IPS-18a (cell line): ENCODE results near the gene MAP2K5.

Source experiments
- H3K27ac ChIP-seq: one replicate; pipeline ENCODE4 v1.5.1; 2013; ENCODE audit warnings: low read length
- H3K27me3 ChIP-seq: one replicate; pipeline ENCODE4 v1.6.1; 2013; ENCODE audit warnings: mild to moderate bottlenecking, low read length; ENCODE audit not compliant: control insufficient read depth, insufficient read depth
- H3K36me3 ChIP-seq: one replicate; pipeline ENCODE4 v1.6.1; 2013; ENCODE audit warnings: low read depth, low read length; ENCODE audit not compliant: control insufficient read depth
- H3K4me1 ChIP-seq: one replicate; pipeline ENCODE4 v1.6.1; 2013; ENCODE audit warnings: low read depth, low read length; ENCODE audit not compliant: control insufficient read depth
- H3K4me3 ChIP-seq: one replicate; pipeline ENCODE4 v1.5.1; 2013; ENCODE audit warnings: low read length
- H3K9ac ChIP-seq: one replicate; pipeline ENCODE4 v1.6.1; 2013; ENCODE audit warnings: mild to moderate bottlenecking, low read length, moderate library complexity
- H3K9me3 ChIP-seq: one replicate; pipeline ENCODE4 v1.6.1; 2013; ENCODE audit warnings: low read depth, low read length; ENCODE audit not compliant: control insufficient read depth

Gene MAP2K5

DNA sequence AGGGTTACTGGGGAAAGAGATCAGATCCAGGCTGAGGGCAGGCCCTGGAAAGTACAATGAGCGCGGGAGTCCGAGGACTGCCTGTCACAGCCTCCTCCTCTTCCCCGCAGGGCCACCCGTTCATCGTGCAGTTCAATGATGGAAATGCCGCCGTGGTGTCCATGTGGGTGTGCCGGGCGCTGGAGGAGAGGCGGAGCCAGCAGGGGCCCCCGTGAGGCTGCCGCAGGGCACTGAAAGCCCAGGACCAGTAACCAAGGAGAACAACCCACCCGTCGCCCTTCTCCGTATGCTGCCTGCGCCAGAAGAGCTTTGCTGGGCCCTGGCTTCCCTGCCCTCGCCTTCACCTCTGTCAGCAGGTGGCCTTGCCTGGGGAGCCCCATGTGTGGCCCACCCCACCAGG lies 264.0 kb downstream of the MAP2K5 start:
- Histone ChIP-seq H3K9me3 (no peaks in the 10 kb centered on the region), H3K36me3 (no peaks in the 10 kb centered on the region), H3K9ac (no peak overlapping the region), H3K4me3 (no peak overlapping the region), H3K4me1 (peaks cover 20% of the 10 kb centered on the region), H3K27ac (no peak overlapping the region), H3K27me3 (no peaks in the 10 kb centered on the region)

DNA sequence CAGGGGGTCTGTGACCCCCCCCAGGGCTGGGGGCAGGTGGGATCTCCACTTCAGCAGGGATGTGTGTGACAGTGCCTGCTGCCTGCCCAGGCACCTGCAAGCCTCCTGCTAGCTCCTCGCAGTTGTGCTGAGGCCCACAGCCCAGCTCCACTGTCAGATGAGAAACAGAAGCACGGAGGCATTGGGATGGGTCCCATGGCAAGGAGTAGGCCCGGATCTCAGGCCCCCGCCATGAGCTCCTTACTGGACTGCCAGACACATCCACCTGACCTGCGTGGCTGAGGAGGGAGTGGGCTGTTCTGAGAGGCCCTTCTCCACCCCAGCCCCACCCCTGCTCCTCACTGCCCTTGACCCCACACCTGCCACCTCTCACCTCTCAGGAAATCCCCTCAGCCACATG lies 264.6 kb downstream of the MAP2K5 start:
- Histone ChIP-seq H3K9me3 (no peaks in the 10 kb centered on the region), H3K27me3 (no peaks in the 10 kb centered on the region), H3K4me3 (no peak overlapping the region), H3K36me3 (no peaks in the 10 kb centered on the region), H3K27ac (no peak overlapping the region), H3K4me1 (peaks cover 20% of the 10 kb centered on the region), H3K9ac (no peak overlapping the region)

DNA sequence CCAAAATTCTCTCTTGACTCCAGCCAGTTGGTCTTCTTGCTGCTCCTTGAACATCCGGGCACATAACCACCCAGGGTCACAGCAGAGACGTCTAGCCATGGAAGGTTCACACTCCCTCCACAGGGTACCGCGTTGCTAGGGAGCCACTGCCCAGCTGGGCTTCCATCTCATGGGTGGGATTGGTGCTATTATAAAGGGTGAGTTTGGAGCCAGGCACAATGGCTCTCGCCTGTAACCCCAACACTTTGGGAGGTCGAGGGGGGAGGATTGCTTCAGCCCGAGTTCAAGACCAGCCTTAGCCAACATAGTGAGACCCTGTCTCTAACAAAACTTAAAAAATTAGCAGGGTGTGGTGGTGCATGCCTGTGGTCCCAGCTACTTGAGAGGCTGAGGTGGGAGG lies 265.3 kb downstream of the MAP2K5 start:
- H3K4me3 ChIP-seq: no peak overlapping the region
- H3K27me3 ChIP-seq: no peaks in the 10 kb centered on the region
- H3K4me1 ChIP-seq: peaks cover 20% of the 10 kb centered on the region
- no peaks in the 10 kb centered on the region for H3K9me3 ChIP-seq
- no peaks in the 10 kb centered on the region for H3K36me3 ChIP-seq
- no peak overlapping the region for H3K27ac ChIP-seq
- no peak overlapping the region for H3K9ac ChIP-seq

DNA sequence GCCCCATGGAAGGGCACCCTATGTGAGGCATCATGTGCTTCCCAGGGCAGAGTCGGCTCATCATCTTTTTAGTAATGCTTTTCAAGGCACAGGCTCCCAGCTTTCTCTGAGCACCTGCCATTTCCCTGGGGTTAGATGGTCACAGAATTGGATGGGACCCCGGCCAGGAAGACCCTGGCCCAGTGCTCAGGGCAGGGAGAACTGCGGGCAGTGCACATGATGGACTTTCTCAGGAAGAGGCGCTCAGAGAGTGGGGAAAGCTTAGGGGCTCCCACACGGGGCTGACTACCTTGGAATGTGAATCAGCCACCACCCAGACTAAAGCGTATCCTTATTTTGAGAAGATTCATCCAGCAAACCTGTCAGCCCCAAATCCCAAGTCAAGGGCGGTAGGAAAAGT lies 266.3 kb downstream of the MAP2K5 start:
- Histone ChIP-seq H3K4me3 (no peak overlapping the region), H3K9ac (no peak overlapping the region), H3K4me1 (peaks cover 20% of the 10 kb centered on the region), H3K27me3 (no peaks in the 10 kb centered on the region), H3K36me3 (no peaks in the 10 kb centered on the region), H3K9me3 (no peaks in the 10 kb centered on the region), H3K27ac (no peak overlapping the region)

DNA sequence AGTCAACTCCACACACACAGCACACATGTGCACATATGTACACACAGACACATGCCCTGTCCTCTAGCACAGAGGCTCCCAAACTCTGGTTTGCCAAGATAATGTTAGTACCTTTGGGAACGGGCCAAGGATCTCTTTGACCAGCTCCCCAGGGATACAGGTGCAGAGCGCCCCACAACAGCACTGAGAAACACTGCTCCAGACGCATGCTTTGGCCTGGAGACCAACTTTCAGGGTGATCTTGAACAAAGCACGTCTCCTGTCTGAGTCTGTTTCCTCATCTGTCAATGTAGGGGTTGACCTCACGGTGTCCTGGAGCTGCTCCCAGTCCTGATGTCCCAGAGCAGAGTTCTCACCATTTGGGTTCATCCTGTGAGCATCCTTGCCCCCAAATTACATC lies 266.9 kb downstream of the MAP2K5 start:
- Histone ChIP-seq H3K36me3 (no peaks in the 10 kb centered on the region), H3K4me3 (no peak overlapping the region), H3K9ac (no peak overlapping the region), H3K9me3 (no peaks in the 10 kb centered on the region), H3K27me3 (no peaks in the 10 kb centered on the region), H3K27ac (no peak overlapping the region), H3K4me1 (peaks cover 15% of the 10 kb centered on the region)

DNA sequence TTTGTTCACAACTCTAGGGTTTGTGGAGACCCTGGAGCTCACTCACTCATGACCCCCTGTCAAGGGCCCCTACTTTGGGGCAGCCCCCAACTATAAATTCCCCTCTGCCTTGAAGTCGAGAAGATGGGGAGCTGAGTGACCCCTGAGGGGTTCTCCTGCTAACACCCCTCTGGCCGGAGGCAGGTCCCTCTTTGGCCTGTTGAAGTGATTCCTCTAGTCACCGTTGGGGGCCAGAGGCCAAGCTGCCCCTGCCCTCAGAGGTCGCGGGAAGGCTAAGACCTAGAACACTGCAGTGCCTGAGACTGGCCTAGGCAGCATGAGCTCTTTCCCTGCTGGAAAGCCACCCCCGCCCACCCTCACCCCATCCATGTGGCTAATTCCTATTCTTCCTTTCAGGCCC lies 267.4 kb downstream of the MAP2K5 start:
- H3K36me3 ChIP-seq: no peaks in the 10 kb centered on the region
- H3K9me3 ChIP-seq: no peaks in the 10 kb centered on the region
- H3K27ac ChIP-seq: no peak overlapping the region
- no peak overlapping the region for H3K4me3 ChIP-seq
- peaks cover 10% of the 10 kb centered on the region for H3K4me1 ChIP-seq
- no peaks in the 10 kb centered on the region for H3K27me3 ChIP-seq
- H3K9ac ChIP-seq: no peak overlapping the region

DNA sequence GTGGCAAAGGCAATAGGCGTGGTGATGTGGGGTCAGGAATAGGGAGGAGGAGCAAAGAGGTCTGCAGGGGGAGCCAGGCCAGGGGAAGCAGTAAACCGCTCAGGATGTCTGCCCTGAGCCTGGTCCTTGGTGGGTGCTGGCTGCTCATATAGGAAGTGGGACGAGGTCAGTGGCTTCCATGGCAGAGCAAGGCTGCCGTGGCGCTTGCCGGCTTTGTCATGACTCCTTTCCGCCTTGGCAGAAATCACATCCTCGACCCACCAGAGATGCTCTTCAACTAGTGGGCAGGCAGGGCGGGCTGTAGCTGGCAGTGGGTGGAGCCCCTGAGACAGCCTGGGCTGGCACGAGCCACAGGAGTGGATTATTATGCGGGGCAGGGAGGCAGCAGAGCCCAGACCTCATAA lies 269.7 kb downstream of the MAP2K5 start:
- peaks cover 10% of the 10 kb centered on the region for H3K27me3 ChIP-seq
- no peak overlapping the region for H3K27ac ChIP-seq
- H3K9me3 ChIP-seq: no peaks in the 10 kb centered on the region
- H3K9ac ChIP-seq: no peak overlapping the region
- H3K4me1 ChIP-seq: no peaks in the 10 kb centered on the region
- H3K36me3 ChIP-seq: no peaks in the 10 kb centered on the region
- no peak overlapping the region for H3K4me3 ChIP-seq

DNA sequence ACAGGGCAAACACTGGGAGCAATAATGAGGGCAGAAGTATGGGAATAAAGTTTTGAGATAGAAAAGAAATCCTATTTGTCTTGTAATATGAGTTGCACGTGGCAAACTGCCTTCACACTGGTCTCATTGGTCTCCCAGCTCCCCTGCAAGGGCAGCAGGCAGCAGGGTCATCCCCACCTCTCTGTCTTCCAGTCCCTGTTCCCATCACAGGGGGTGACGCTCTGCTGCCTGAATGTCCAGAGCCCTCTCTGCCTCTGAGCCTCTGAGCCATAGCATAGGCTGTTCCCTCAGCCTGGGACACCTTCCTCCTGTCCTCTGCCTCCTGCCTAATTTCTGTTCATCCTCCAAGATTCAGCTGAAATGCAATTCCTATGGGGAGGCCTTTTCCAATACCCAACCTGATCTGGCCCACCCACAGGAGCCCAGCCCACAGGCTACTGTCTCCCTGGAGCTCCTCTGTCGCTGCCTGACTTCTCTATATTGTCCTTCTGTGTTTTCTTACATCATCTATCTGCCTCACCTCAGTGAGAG lies 270.7 kb downstream of the MAP2K5 start:
- Histone ChIP-seq H3K27ac (no peak overlapping the region), H3K4me1 (no peaks in the 10 kb centered on the region), H3K27me3 (peaks cover 19% of the 10 kb centered on the region), H3K36me3 (no peaks in the 10 kb centered on the region), H3K4me3 (no peak overlapping the region), H3K9me3 (no peaks in the 10 kb centered on the region), H3K9ac (no peak overlapping the region)

DNA sequence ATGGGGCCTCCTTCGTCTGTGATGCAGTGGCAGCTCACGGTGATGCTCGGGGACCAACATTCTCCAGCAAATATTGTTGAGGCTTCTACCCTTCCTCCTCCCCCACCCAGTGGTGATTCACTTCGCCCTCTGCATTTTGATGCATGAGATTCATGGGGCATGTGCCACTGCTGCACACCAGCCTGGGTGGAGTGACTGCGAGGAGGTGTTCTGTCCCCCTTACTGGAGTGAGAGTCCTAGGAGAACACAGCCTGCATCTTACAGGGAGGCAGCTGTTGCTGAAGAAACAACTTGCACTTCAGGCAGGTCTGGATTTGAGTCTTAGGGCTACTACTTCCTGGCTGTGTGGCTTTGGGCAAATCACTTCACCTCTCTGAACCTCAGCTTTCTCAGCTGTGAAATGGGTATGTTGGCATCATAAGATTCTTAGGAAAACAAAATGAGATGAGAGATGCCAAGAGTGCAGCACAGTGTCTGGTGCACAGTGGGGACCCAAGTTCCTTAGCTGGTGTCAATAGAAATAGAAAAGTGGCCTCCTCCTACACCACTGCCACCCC lies 272.6 kb downstream of the MAP2K5 start:
- Histone ChIP-seq H3K9ac (no peak overlapping the region), H3K4me3 (no peak overlapping the region), H3K9me3 (no peaks in the 10 kb centered on the region), H3K4me1 (no peaks in the 10 kb centered on the region), H3K36me3 (no peaks in the 10 kb centered on the region), H3K27me3 (peaks cover 38% of the 10 kb centered on the region), H3K27ac (no peak overlapping the region)

DNA sequence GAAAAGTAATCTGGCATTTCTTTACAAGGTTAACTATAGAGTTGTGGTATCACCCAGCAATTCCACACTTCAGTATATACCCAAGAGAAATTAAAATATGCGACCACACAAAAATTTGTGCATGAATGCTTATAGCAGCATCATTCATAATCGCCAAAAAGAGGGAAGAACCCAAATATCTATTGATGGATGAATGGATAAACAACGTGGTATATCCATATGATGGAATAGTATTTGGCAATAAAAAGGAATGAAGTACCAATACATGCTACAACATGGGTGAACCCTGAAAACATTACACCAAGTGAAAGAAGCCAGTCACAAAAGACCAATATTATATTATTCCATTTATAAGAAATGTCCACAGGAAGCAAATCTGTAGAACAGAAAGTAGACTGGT lies 274.2 kb downstream of the MAP2K5 start:
- Histone ChIP-seq H3K4me3 (no peak overlapping the region), H3K27me3 (peaks cover 54% of the 10 kb centered on the region), H3K36me3 (no peaks in the 10 kb centered on the region), H3K4me1 (no peaks in the 10 kb centered on the region), H3K9ac (no peak overlapping the region), H3K27ac (no peak overlapping the region), H3K9me3 (no peaks in the 10 kb centered on the region)

DNA sequence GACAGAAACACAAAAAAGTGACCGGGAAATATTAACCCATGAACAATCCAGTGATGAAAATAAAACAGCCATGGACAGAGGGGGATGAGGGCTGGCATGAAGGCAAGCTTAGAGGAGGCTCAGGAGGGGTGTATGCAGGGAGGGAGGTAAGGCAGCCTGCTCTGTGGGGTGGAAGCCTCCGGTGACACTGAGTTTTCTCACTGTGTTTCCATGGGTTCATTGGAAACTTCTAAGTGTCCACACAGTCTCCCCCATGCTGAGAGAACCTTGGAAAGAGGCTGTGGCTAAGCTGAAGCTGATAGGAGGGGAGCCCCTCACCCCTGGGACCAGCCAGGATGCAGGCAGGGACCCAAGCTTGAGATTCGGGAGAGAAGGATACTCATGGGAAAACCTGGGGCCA lies 276.0 kb downstream of the MAP2K5 start:
- H3K4me3 ChIP-seq: no peak overlapping the region
- peaks cover 72% of the 10 kb centered on the region for H3K27me3 ChIP-seq
- H3K9ac ChIP-seq: no peak overlapping the region
- no peaks in the 10 kb centered on the region for H3K36me3 ChIP-seq
- no peaks in the 10 kb centered on the region for H3K4me1 ChIP-seq
- no peaks in the 10 kb centered on the region for H3K9me3 ChIP-seq
- no peak overlapping the region for H3K27ac ChIP-seq

DNA sequence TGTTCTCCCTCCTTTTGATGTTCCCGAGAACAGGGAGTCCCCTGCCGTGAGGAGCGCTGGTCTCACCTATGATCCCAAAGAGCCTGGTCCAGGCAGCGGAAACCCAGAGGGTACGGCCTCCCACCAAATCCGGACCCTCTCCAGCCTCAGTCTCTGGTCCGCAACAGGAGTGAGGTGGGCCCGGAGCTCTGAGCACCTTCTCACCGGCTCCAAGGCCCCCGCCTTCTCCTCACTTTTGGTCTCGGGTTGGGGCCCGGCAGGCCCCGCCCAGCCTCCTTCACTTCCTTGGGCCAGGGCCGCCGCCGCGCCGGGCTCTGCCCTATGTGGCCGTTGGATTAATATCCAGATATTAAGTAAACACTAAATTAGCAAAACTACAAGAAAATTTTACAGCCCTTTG lies 277.1 kb downstream of the MAP2K5 start:
- H3K4me3 ChIP-seq: peak overlapping the region; percentile 28
- H3K27me3 ChIP-seq: peaks cover 84% of the 10 kb centered on the region

More for the DNA sequence above, 277.1 kb downstream of the MAP2K5 start:
- peaks cover 2% of the 10 kb centered on the region for H3K4me1 ChIP-seq
- H3K9me3 ChIP-seq: no peaks in the 10 kb centered on the region
- H3K27ac ChIP-seq: no peak overlapping the region
- H3K9ac ChIP-seq: no peak overlapping the region
- no peaks in the 10 kb centered on the region for H3K36me3 ChIP-seq
